K562 (cell line): Measurements from ENCODE around the gene C14orf180. TPM values are rescaled to one million over a fixed set of nuclear protein-coding genes. Genes with fewer than 3 reads are reported as not detected.

Experiments
- E2F1 ChIP-seq: sonication (generic); formaldehyde crosslinking; IDR thresholded peaks from 2 replicates; pipeline ENCODE4 v1.8.1; 2023; ENCODE audit warnings: mild to moderate bottlenecking, missing genetic modification reagents, moderate library complexity
- EHMT2 ChIP-seq: fragments of 450-650 bp; IDR thresholded peaks from 2 replicates; pipeline ENCODE4 v1.6.1; 2018; ENCODE audit warnings: antibody characterized with exemption
- ELF2 ChIP-seq: fragments of 250-450 bp; sonication (Bioruptor Pico); IDR thresholded peaks from 2 replicates; pipeline ENCODE4 v1.5.0; 2021; ENCODE audit warnings: mild to moderate bottlenecking
- FIP1L1 ChIP-seq: fragments of 200-400 bp; formaldehyde crosslinking; IDR thresholded peaks from 2 replicates; pipeline ENCODE4 v1.6.1; 2018; ENCODE audit warnings: mild to moderate bottlenecking, low read depth, low read length; ENCODE audit not compliant: poor library complexity, severe bottlenecking
- GTF2E2 ChIP-seq: fragments of 200-800 bp; sonication (Bioruptor generic); IDR thresholded peaks from 2 replicates; pipeline ENCODE4 v1.6.1; 2016; ENCODE audit warnings: missing genetic modification characterization, missing compliant biosample characterization
- HNRNPH1 ChIP-seq: fragments of 200-400 bp; formaldehyde crosslinking; optimal IDR thresholded peaks from 2 replicates; pipeline ENCODE3; 2017; ENCODE audit warnings: low read depth, mild to moderate bottlenecking, low read length, moderate library complexity
- HSF4 ChIP-seq: fragments of 250-450 bp; sonication (Bioruptor Pico); IDR thresholded peaks from 2 replicates; pipeline ENCODE4 v2.1.2; 2022; ENCODE audit warnings: mild to moderate bottlenecking, moderate library complexity, borderline replicate concordance
- MAFK ChIP-seq: IDR thresholded peaks from 2 replicates; pipeline ENCODE4 v1.6.1; 2011; ENCODE audit warnings: low read length, improper control_type of control experiment
- MCM5 ChIP-seq: fragments of 450-650 bp; IDR thresholded peaks from 2 replicates; pipeline ENCODE4 v1.6.1; 2016; ENCODE audit warnings: low read depth
- MEIS2 ChIP-seq: fragments of 450-650 bp; IDR thresholded peaks from 2 replicates; pipeline ENCODE4 v1.6.1; 2014; ENCODE audit warnings: mild to moderate bottlenecking; ENCODE audit not compliant: partially characterized antibody
- NR3C1 ChIP-seq: sonication (generic); formaldehyde crosslinking; IDR thresholded peaks from 2 replicates; pipeline ENCODE4 v1.8.1; 2022; ENCODE audit warnings: missing genetic modification reagents
- PCBP1 ChIP-seq: fragments of 200-400 bp; formaldehyde crosslinking; IDR thresholded peaks from 2 replicates; pipeline ENCODE4 v1.6.1; 2018; ENCODE audit warnings: mild to moderate bottlenecking, low read depth, low read length; ENCODE audit not compliant: poor library complexity, severe bottlenecking
- RNF2 ChIP-seq: sonication (generic); IDR thresholded peaks from 2 replicates; pipeline ENCODE4 v1.6.1; 2016
- SFPQ ChIP-seq: fragments of 200-400 bp; formaldehyde crosslinking; IDR thresholded peaks from 2 replicates; pipeline ENCODE4 v1.6.1; 2017; ENCODE audit warnings: mild to moderate bottlenecking, low read depth, low read length, moderate library complexity
- STAG1 ChIP-seq: sonication (generic); formaldehyde crosslinking; IDR thresholded peaks from 2 replicates; pipeline ENCODE4 v1.5.0; 2020; ENCODE audit warnings: missing genetic modification reagents, borderline replicate concordance
- TCF7L2 ChIP-seq: fragments of 150-350 bp; IDR thresholded peaks from 2 replicates; pipeline ENCODE4 v1.6.1; 2016; ENCODE audit warnings: low read depth, mild to moderate bottlenecking, low read length, moderate library complexity
- TRIM24 ChIP-seq, 2 experiments: fragments of 450-650 bp; IDR thresholded peaks; 2 replicates each; pipeline ENCODE4 v1.6.1; 2016
- TRIM25 ChIP-seq: fragments of 450-650 bp; IDR thresholded peaks from 2 replicates; pipeline ENCODE4 v1.7.0; 2016; ENCODE audit warnings: borderline replicate concordance
- ZNF263 ChIP-seq: sonication (generic); formaldehyde crosslinking; IDR thresholded peaks from 2 replicates; pipeline ENCODE4 v1.8.0; 2022; ENCODE audit warnings: mild to moderate bottlenecking, missing genetic modification reagents, borderline replicate concordance
- ZNF354B ChIP-seq: fragments of 250-450 bp; sonication (Bioruptor Pico); IDR thresholded peaks from 2 replicates; pipeline ENCODE4 v1.4.0; 2020
- polyA plus RNA-seq, 8 experiments: library from polyadenylated mRNA; depleted of rRNA in 4 of 8; stranded (reverse) in 5 of 8; unstranded in 3 of 8; fragments of >200 nt; fragmentation: Nextera tagmentation in 2 of 8; fragmentation: Illumina TruSeq in 1 of 8; extraction: Ambion mirVana in 2 of 8; extraction: Trizol in 1 of 8; gene quantifications; 2 replicates each; pipeline versions ENCODE4 v1.2.1 to v1.2.3, GENCODE V29; 2011 to 2014; ENCODE audit warnings: inconsistent platforms in 1 of 8, missing spikeins in 1 of 8
- total RNA-seq, 7 experiments: library from RNA; depleted of rRNA in 6 of 7; stranded (reverse); fragments of >200 nt in 6 of 7; fragmentation: Illumina TruSeq in 2 of 7; extraction: Trizol in 2 of 7; gene quantifications; 2 replicates each; pipeline versions ENCODE4 v1.2.1 to v1.2.3, GENCODE V29; 2011 to 2021; ENCODE audit warnings: low replicate concordance in 1 of 7

C14orf180 gene
- total and polyA plus RNA-seq, 9 of the 15 experiments (the other 6 are each of a cell fraction or from before 2014, with no cell fraction given): not detected

- no peak for TF ChIP-seq SFPQ
- no peak for TF ChIP-seq GTF2E2 (tag)
- no peak for TF ChIP-seq STAG1 (CRISPR knock-in tag)
- TF ChIP-seq ZNF263 (CRISPR knock-in tag): 0 out of 2 replicates have a peak, but pooled peaks have one; percentile 24
- TF ChIP-seq ZNF354B (CRISPR knock-in tag): no peak
- no peak for TF ChIP-seq HNRNPH1
- TF ChIP-seq HSF4: no peak
- no peak for TF ChIP-seq E2F1 (CRISPR knock-in tag)
- peak; percentile 88; the same call in 1 of the 2 replicates for TF ChIP-seq EHMT2
- no peak for TF ChIP-seq MCM5
- no peak for TF ChIP-seq PCBP1
- no peak for TF ChIP-seq TCF7L2
- no peak for TF ChIP-seq TRIM25
- TF ChIP-seq NR3C1 (CRISPR knock-in tag): peak; percentile 79; the same call in 1 of the 2 replicates
- TF ChIP-seq ELF2 (CRISPR knock-in tag): no peak
- no peak for TF ChIP-seq FIP1L1
- no peak for TF ChIP-seq TRIM24 (IDR thresholded peaks at IDR 0.05)
- no peak for TF ChIP-seq MAFK
- peak; percentile 38 for TF ChIP-seq MEIS2
- no peak for TF ChIP-seq RNF2
Observed at GRCh38 chr14:104604458-104605449, 25.2 kb downstream of the C14orf180 start, which contains the start of gene TMEM179 (continued).
